ENCODE data around the gene BTBD7. TPM values are rescaled to one million over a fixed set of nuclear protein-coding genes. Genes with fewer than 3 reads are reported as not detected.
A peak's percentile ranks its signal among the peaks of the same experiment; 100 is the strongest.

Gene BTBD7
- total and polyA plus RNA-seq, 3 experiments from 2014 or later = 9.6 to 25.7 (median 25.2) TPM

GRCh38 chr14:93286212-93286890 lies 46.5 kb downstream of the BTBD7 start:
- Histone ChIP-seq H3K27ac (ENCODE audit: low read depth, low read length) (no peak overlapping the region), H3K36me3 (ENCODE audit: insufficient read depth, low read length) (no peaks in the 10 kb centered on the region), H3K4me3 (ENCODE audit: low read length) (no peak overlapping the region), H3K27me3 (ENCODE audit: insufficient read depth, low read length, poor library complexity, severe bottlenecking) (no peaks in the 10 kb centered on the region), H3K9me3 (ENCODE audit: low read length) (no peaks in the 10 kb centered on the region), H3K4me1 (ENCODE audit: insufficient read depth, low read length) (no peaks in the 10 kb centered on the region)
- Mint-ChIP-seq H3K27me3 (peaks cover 0 to 1% of the 10 kb centered on the region in 2 donors), H3K4me1 (peaks cover 20 to 38% (median 33%) of the 10 kb centered on the region in 3 donors), H3K36me3 (peaks cover 3 to 34% (median 9%) of the 10 kb centered on the region in 3 donors), H3K9me3 (no peaks in the 10 kb centered on the region), H3K27ac (peak overlapping the region in 1 of 8 donors; percentile 1), H3K4me3 (no peak overlapping the region)
- POLR2A ChIA-PET = no interaction called here
- no peak for DNase-seq
- CTCF ChIA-PET = interaction anchor here (1.5 kb wide), 1 partner anchor 23 kb away, joined by 3 read pairs; no protein-coding TSS in a partner anchor

- H3K27ac ChIP-seq (ENCODE audit: low read depth, low read length) = no peak overlapping the region
- ChIA-PET CTCF (no interaction called here), POLR2A (no interaction called here)
- peaks cover 23 to 45% (median 37%) of the 10 kb centered on the region in 3 donors for H3K4me1 Mint-ChIP-seq
- peaks cover 0 to 1% of the 10 kb centered on the region in 2 donors for H3K27me3 Mint-ChIP-seq
- H3K9me3 ChIP-seq (ENCODE audit: low read length) = no peaks in the 10 kb centered on the region
- no peaks in the 10 kb centered on the region for H3K4me1 ChIP-seq (ENCODE audit: insufficient read depth, low read length)
- no peaks in the 10 kb centered on the region for H3K27me3 ChIP-seq (ENCODE audit: insufficient read depth, low read length, poor library complexity, severe bottlenecking)
- H3K4me3 Mint-ChIP-seq = no peak overlapping the region
- H3K9me3 Mint-ChIP-seq = no peaks in the 10 kb centered on the region
- no peak overlapping the region for H3K27ac Mint-ChIP-seq
- peaks cover 3 to 34% (median 8%) of the 10 kb centered on the region in 3 donors for H3K36me3 Mint-ChIP-seq
- no peak overlapping the region for H3K4me3 ChIP-seq (ENCODE audit: low read length)
- H3K36me3 ChIP-seq (ENCODE audit: insufficient read depth, low read length) = no peaks in the 10 kb centered on the region
- DNase-seq = no peak
These were observed 47.8 kb downstream of the BTBD7 start for GRCh38 chr14:93285044-93285443.

GRCh38 chr14:93281937-93282336 lies 50.9 kb downstream of the BTBD7 start:
- H3K4me1 Mint-ChIP-seq = peaks cover 17 to 36% (median 32%) of the 10 kb centered on the region in 3 donors
- H3K27ac Mint-ChIP-seq = peak overlapping the region in 1 of 8 donors; percentile 50
- no peak for DNase-seq
- H3K4me3 Mint-ChIP-seq = no peak overlapping the region
- H3K36me3 Mint-ChIP-seq = peaks cover 0 to 27% (median 4%) of the 10 kb centered on the region in 3 donors
- ChIA-PET CTCF (no interaction called here), POLR2A (no interaction called here)
- H3K9me3 Mint-ChIP-seq = no peaks in the 10 kb centered on the region
- H3K9me3 ChIP-seq (ENCODE audit: low read length) = no peaks in the 10 kb centered on the region
- H3K4me3 ChIP-seq (ENCODE audit: low read length) = no peak overlapping the region
- no peak overlapping the region for H3K27ac ChIP-seq (ENCODE audit: low read depth, low read length)
- no peaks in the 10 kb centered on the region for H3K36me3 ChIP-seq (ENCODE audit: insufficient read depth, low read length)
- H3K27me3 ChIP-seq (ENCODE audit: insufficient read depth, low read length, poor library complexity, severe bottlenecking) = no peaks in the 10 kb centered on the region
- no peaks in the 10 kb centered on the region for H3K27me3 Mint-ChIP-seq
- H3K4me1 ChIP-seq (ENCODE audit: insufficient read depth, low read length) = no peaks in the 10 kb centered on the region

GRCh38 chr14:93280743-93281142 lies 52.1 kb downstream of the BTBD7 start:
- Histone ChIP-seq H3K27ac (ENCODE audit: low read depth, low read length) (no peak overlapping the region), H3K36me3 (ENCODE audit: insufficient read depth, low read length) (no peaks in the 10 kb centered on the region), H3K4me3 (ENCODE audit: low read length) (no peak overlapping the region), H3K27me3 (ENCODE audit: insufficient read depth, low read length, poor library complexity, severe bottlenecking) (no peaks in the 10 kb centered on the region), H3K9me3 (ENCODE audit: low read length) (no peaks in the 10 kb centered on the region), H3K4me1 (ENCODE audit: insufficient read depth, low read length) (no peaks in the 10 kb centered on the region)
- peaks cover 0 to 27% (median 6%) of the 10 kb centered on the region in 3 donors for H3K36me3 Mint-ChIP-seq
- H3K27ac Mint-ChIP-seq = peak overlapping the region in 1 of 8 donors; percentile 12
- H3K27me3 Mint-ChIP-seq = no peaks in the 10 kb centered on the region
- no peak for DNase-seq
- peaks cover 13 to 28% (median 27%) of the 10 kb centered on the region in 3 donors for H3K4me1 Mint-ChIP-seq
- no peaks in the 10 kb centered on the region for H3K9me3 Mint-ChIP-seq
- no peak overlapping the region for H3K4me3 Mint-ChIP-seq
- ChIA-PET POLR2A (interaction anchor here (0.6 kb wide), 1 partner anchor 214 kb away, joined by 3 read pairs; no protein-coding TSS in a partner anchor), CTCF (no interaction called here)

DNA sequence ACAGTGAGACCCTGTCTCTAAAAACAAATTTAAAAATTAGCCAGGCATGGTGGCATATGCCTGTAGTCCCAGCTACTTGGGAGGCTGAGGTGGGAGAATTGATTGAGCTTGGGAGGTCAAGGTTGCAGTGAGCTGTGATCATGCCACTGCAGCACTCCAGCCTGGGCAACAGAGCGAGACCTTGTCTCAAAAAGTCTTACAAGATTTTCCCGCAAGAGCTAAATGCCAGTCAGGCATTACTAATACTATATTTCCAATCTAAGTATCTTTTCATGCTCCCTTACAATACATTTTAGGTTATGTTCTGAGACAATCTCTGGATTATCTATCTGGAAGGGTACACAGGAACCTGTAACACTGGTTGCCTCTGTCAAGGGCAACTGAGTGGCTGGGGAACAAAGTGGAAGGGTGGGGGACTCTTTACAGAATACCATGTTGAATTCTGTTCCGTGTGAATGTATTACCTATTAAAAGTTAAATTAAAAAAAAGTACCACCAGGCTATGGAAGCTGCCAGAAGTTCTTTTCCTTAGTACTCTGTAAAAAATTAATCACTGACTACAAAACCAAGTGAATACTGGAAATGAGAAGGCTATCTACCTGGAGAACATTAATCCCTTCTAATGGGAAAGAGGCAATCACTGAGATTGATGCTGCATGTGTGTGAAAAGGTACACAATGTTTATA lies 56.7 kb downstream of the BTBD7 start:
- POLR2A ChIA-PET = no interaction called here
- DNase-seq = no peak

GRCh38 chr14:93274055-93274806 lies 58.6 kb downstream of the BTBD7 start:
- H3K27me3 ChIP-seq (ENCODE audit: insufficient read depth, low read length, poor library complexity, severe bottlenecking) = no peaks in the 10 kb centered on the region
- no peak overlapping the region for H3K27ac ChIP-seq (ENCODE audit: low read depth, low read length)
- H3K9me3 ChIP-seq (ENCODE audit: low read length) = no peaks in the 10 kb centered on the region
- no peak for DNase-seq
- Mint-ChIP-seq H3K4me3 (no peak overlapping the region), H3K27ac (no peak overlapping the region), H3K36me3 (peaks cover 0 to 33% (median 7%) of the 10 kb centered on the region in 3 donors), H3K4me1 (peaks cover 7 to 24% (median 19%) of the 10 kb centered on the region in 3 donors), H3K9me3 (no peaks in the 10 kb centered on the region), H3K27me3 (peaks cover 0 to 1% of the 10 kb centered on the region in 2 donors)
- no peak overlapping the region for H3K4me3 ChIP-seq (ENCODE audit: low read length)
- CTCF ChIA-PET = no interaction called here
- no peaks in the 10 kb centered on the region for H3K36me3 ChIP-seq (ENCODE audit: insufficient read depth, low read length)
- no peaks in the 10 kb centered on the region for H3K4me1 ChIP-seq (ENCODE audit: insufficient read depth, low read length)
- POLR2A ChIA-PET = no interaction called here

More for the DNA sequence above, 56.7 kb downstream of the BTBD7 start:
- no peaks in the 10 kb centered on the region for H3K9me3 Mint-ChIP-seq
- Histone ChIP-seq H3K4me3 (ENCODE audit: low read length) (no peak overlapping the region), H3K4me1 (ENCODE audit: insufficient read depth, low read length) (no peaks in the 10 kb centered on the region), H3K9me3 (ENCODE audit: low read length) (no peaks in the 10 kb centered on the region), H3K27ac (ENCODE audit: low read depth, low read length) (no peak overlapping the region), H3K36me3 (ENCODE audit: insufficient read depth, low read length) (no peaks in the 10 kb centered on the region), H3K27me3 (ENCODE audit: insufficient read depth, low read length, poor library complexity, severe bottlenecking) (no peaks in the 10 kb centered on the region)
- H3K4me3 Mint-ChIP-seq = no peak overlapping the region
- H3K27ac Mint-ChIP-seq = peak overlapping the region in 1 of 8 donors; percentile 32
- CTCF ChIA-PET = no interaction called here
- H3K4me1 Mint-ChIP-seq = peaks cover 6 to 24% (median 17%) of the 10 kb centered on the region in 3 donors
- peaks cover 0 to 31% (median 6%) of the 10 kb centered on the region in 3 donors for H3K36me3 Mint-ChIP-seq
- H3K27me3 Mint-ChIP-seq = peaks cover 0 to 1% of the 10 kb centered on the region in 2 donors

DNA sequence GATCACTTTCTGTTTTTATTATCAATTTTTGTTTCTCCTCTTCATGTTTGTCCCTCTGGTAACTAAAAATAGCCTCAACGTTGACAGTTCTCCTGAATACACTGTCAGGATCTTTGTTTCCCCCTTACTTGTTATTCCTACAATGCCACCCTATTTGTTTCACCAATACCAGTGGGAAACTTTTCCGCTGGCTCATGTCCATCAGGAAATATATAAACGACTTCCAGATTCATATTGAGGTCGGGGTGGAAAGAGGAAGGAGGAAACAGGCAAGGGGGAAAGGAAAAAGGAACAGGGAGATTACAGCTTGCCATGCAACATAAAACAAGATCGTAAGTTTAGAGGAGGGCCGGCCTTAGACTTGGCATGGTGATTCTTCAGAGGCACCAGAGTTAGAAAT lies 61.7 kb downstream of the BTBD7 start:
- Histone ChIP-seq H3K9me3 (ENCODE audit: low read length) (no peaks in the 10 kb centered on the region), H3K27ac (ENCODE audit: low read depth, low read length) (no peak overlapping the region), H3K36me3 (ENCODE audit: insufficient read depth, low read length) (no peaks in the 10 kb centered on the region), H3K4me3 (ENCODE audit: low read length) (no peak overlapping the region), H3K27me3 (ENCODE audit: insufficient read depth, low read length, poor library complexity, severe bottlenecking) (no peaks in the 10 kb centered on the region), H3K4me1 (ENCODE audit: insufficient read depth, low read length) (no peaks in the 10 kb centered on the region)
- no peak for DNase-seq
- H3K4me3 Mint-ChIP-seq = no peak overlapping the region
- CTCF ChIA-PET = no interaction called here
- peaks cover 0 to 1% of the 10 kb centered on the region in 2 donors for H3K27me3 Mint-ChIP-seq
- H3K36me3 Mint-ChIP-seq = peaks cover 0 to 35% (median 2%) of the 10 kb centered on the region in 3 donors
- POLR2A ChIA-PET = no interaction called here
- peak overlapping the region in 1 of 8 donors; percentile 4 for H3K27ac Mint-ChIP-seq
- no peaks in the 10 kb centered on the region for H3K9me3 Mint-ChIP-seq
- peaks cover 16 to 44% (median 27%) of the 10 kb centered on the region in 3 donors for H3K4me1 Mint-ChIP-seq

Data from CD8-positive, alpha-beta memory T cell (primary cell).